Renal cortical epithelial cell (primary cell): ENCODE results near the gene RBM47. TPM values are rescaled to one million over a fixed set of nuclear protein-coding genes. Genes with fewer than 3 reads are reported as not detected.
"Not testable (repeated sequence)": the region's sequence is repeated elsewhere in the genome, so short reads cannot be mapped to it uniquely, and the experiment has no call there.

Experiments
- DNase-seq: peaks from one replicate; pipeline ENCODE4 v3.0.0-alpha.2; 2011; ENCODE audit warnings: low read depth
- total RNA-seq: library from RNA; depleted of rRNA; stranded (reverse); fragments of >200 nt; gene quantifications from 2 replicates; pipeline ENCODE4 v1.2.3, GENCODE V29; 2014

Gene RBM47
- total RNA-seq, 1 donor from 2014 or later = 196 TPM

DNA sequence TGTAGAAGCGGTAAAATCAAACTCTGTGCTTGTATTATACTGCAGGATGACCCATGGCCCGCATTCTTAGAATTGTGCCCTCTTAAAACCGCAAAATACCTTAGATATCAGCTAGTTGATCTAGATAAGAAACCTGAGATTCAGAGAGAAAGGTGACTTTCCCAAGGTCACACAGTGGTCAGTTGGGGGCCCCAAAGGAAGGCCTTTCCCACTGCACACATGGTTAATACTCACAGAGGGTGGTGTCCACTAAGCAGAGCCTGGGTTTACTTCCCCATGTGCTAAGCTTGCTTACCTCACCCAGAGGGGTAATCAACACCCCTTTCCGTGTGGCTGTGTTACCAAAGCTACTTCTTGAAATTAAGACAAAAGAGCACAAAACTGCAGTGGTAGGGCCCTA is 66.3 kb downstream of the RBM47 start:
- DNase-seq = no peak

DNA sequence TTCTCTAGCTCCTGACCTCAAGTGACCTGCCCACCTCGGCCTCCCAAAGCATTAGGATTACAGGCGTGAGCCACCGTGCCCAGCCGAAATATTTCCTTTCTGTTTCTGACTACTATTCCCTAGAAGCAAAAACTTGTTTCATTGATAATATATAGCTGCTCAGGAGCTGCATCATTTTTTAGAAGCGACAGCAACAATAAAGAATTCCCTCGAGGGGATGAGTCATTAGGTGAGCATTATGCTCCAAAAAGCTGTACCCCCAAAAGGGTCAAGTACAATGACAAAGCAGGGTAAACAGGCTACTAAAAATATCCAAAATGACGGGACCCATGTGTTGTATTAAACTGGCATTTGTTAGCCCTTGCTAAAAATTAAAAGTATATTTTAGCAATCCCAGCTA is 67.0 kb downstream of the RBM47 start:
- no peak for DNase-seq

DNA sequence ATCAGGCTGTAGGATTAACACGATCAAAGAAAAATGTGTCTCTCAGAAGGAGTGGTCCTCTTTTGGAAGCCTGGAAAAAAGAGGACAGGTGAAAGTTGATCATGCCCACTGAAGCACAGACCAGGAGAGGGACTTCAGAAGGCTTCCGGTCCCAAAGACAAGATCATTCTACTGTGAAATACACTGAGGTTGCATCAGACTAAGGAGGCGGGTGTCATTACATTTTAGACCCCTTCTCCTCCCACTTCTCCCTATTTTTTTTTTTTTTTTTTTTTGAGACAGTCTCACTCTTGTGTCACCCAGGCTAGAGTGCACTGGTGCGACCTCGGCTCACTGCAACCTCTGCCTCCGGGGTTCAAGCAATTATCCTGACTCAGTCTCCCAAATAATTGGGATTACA is 67.5 kb downstream of the RBM47 start:
- no peak for DNase-seq

DNA sequence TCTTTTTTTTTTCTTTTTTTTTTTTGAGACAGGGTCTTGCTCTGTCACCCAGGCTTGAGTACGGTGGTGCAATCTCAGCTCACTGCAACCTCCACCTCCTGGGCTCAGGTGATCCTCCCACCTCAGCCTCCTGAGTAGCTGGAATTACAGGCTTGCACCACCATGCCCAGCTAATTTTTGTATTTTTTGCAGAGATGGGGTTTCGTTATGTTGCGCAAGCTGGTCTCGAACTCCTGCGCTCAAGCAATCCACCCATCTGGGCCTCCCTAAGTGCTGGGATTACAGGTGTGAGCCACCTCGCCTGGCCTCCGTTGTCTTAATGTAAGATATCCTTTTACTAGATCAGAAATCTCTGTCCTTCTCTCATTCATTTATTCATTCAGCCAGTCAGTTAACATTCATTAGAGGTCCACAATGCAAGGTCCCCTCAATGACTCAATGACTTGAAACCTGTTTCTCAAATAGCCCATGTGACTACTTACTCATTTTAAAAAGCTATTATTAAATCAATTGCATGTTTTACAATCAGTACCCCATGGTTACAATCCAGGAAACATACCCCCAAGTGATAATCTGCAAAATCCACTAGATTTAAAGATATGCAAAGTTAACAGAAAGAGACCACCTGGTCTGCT is 68.0 kb downstream of the RBM47 start:
- not testable (repeated sequence) for DNase-seq

DNA sequence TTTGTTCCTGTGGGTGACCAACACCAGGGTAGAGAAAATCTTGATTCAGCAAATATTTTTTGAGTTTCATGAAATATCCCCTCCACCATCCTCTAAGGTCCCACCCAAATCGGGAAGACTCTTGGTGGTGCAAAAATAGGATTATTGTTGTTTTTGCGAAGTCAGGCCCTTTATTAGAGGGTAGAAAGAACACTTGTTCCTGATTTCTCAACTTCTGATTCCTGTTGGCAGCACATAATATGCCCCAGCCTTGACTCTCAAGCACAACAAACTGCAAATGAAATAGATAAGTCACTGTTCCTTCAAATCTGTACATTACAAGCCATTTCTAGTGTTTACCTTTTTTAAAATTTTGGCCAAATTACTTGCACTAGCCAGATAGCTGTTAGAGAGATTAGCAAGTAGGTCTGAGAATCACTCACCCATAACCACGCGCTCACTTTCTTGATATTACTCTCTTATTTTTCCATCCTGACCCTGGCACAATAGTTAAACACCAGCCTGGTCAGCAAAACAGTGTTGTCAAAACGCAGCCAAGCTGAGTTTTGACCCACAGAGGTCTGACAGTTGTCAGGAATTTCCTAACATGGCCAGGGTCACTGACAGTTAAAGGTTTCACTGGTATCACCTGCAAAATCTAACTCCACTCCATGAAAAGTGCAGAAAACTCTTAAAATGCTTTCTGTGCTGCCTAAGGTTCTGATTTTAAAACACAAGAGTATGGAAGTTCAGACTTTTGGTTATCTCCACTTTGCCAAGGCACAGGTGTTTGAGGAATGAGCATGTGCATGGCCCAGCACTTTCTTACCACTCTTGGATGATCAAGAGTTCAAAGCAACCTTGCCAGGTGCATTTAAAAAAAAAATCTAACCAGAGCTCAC is 69.8 kb downstream of the RBM47 start:
- no peak for DNase-seq

DNA sequence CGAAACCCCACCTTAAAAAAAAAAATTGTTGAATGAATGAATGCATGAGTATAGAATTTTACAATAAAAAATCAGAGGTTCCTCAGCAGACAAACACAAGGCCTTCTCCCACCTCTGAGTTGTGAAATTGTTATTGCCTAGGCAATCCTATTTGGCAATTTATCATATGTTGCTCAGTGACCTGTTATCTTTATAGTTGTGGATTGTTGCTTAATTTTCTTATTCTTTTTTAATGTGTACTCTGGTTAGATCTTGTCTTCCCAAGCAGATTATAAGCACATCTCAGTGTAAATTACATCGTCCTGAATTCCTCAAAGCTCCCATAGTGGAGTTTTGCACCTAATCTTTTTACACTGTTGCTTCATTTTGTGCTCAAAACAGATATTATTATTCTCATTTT is 71.9 kb downstream of the RBM47 start:
- DNase-seq = no peak

DNA sequence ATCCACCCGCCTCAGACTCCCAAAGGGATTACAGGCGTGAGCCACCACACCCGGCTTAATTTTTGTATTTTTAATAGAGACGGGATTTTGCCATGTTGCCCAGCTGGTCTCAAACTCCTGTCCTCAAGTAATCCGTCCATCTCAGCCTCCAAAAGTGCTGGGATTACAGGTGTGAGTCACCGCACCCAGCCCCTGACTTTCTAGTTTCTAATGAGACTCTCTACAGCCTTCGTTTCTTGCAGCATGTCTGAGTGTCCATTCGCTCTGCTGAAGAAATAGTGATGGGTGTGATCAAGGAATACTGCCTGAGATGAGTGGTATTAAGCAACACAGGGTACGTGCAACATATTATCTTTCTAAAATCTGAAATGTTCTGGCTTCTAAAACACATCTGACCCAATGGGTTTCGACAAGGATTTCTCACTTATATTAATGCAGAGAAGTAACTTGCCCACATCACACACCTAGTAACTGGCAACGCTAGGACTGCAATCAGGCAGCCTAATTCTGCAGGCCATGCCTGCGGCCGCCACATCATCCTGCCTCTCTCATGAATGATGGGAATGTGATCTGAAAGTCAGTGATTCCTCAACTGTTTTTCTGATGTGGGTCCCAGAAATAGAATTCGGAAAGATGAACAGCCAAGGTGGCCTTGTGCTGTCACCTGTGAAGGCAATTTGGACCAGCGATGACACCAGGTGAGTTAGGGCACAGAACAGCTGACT is 74.3 kb downstream of the RBM47 start:
- no peak for DNase-seq

DNA sequence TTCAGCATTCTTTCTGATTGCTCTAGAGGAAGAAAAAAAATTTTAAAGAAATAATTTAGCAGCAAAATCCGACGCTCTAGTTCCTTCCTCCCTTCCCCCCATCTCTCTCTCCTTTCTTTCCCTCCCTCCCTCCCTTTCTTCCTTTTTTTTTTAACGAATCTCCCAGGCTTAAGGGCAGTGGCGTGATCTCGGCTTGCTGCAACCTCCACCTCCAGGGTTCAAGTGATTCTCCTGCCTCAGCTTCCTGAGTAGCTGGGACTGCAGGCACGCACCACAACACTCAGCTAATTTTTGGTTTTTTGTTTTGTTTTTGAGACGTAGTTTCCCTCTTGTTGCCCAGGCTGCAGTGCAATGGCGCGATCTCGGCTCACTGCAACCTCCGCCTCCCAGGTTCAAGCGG is 75.0 kb downstream of the RBM47 start:
- not testable (repeated sequence) for DNase-seq

DNA sequence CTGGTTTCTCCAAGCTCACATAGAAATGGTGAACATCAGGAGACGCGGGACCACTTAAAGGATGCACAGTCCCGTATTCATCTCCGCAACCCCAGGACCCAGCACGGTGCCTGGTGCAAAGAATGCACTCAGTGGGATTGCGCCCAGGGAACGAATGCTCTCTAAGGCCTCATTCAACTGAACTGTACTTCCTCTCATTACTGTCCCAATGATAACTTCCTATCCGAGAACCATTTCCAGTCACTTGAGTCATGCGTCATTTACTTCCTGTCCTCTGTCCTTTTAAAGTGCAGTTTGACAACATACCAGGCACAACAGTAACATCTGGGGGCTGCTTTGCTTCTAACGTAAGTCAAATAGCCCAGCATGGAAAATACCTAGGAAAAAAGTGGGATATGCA is 75.7 kb downstream of the RBM47 start:
- no peak for DNase-seq

DNA sequence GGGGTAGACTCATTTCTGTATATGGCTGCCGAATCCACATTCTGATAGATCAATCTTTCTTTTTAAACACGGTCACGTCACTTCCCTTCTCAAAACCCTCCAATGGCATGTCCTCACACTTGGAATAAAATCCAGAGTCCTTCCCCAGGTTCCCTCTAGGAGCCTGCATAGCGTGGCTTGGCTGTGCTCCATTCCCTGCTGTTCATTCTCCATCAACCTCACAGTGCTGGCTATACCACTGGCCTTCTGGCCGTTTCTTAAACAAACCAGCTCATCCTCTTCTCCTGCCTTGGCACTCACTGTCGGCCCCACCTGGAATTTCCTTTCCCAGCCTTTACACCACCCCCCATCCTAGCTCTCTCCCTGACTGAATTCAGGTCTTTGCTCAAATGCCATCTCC is 77.1 kb downstream of the RBM47 start:
- no peak for DNase-seq

DNA sequence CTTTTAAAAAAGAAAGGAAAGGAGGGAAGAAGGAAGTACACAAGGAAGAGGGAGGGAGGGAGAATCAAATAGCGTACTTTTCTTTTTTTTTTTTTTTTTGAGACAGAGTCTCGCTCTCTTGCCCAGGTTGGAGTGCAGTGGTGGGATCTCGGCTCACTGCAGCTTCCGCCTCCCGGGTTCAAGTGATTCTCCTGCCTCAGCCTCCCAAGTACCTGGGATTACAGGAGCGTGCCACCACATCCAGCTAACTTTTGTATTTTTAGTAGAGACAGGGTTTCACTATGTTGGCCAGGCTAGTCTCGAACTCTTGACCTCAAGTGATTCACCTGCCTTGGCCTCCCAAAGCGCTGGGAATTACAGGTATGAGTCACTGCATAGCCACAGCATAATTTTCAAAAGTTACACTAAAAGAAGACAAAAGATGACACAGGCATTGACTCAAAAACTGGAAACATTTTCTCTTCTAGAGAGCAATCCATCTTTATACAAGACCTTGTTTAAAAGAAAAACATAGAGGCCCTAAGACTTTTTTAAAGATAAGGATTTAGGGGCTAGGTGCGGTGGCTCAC is 78.0 kb downstream of the RBM47 start:
- peak; percentile 76 for DNase-seq

DNA sequence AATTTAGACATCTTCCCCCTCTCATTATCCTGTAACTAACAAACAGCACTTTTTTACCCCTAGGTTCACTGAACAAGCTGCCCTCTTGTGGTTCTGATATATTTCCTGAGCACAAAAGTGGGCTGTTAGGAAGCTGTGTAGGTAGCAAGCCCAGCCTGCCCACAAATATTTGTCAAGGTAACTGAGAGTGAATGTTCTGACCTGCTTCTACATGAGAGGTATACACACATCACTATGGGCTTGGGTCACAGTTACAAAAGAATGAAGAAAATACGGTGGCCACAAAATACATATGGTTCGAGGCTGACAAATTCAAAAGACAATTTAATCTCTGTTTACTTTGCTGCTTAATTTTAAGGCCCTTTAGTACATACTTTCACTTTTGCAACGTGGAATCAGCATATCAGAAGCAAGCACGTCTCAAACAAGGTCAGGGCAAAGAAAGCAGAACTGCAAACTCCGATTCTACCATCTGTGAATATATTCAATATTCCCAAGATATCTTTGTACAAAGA is 78.7 kb downstream of the RBM47 start:
- DNase-seq = peak; percentile 84

DNA sequence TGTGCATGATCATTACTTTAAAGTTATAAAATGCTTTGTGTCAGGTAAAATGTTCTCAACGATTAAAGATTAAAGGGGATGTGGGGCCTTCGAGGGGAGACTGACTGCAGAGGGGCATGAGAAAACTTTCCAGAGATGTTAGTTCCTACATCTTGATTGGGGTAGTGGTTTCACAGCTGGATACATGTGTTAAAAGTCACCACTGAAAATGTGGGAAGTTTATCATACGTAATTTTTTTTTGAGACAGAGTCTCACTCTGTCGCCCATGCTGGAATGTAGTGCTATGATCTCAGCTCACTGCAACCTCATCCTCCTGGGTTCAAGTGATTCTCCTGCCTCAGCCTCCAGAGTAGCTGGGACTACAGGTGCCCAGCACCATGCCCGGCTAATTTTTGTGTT is 79.5 kb downstream of the RBM47 start:
- DNase-seq = no peak

DNA sequence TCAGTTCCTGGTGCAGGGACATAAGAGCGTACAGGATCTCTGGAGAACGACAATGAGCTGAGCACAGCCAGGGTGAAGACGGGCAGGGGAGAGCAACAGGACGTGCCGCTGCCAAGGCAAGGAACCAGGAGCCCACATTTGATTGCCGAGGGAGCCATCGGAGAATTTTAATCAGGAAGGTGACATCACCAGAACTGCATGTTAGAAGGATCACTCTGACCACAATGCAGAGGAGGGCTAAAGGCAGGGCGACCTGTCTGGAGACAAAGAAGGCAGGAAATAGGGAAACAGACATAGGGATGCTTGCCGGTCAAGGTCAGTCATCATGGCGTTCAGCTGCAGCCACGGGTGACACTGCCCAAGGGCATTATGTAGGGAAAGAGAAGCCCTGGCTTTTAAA is 81.4 kb downstream of the RBM47 start:
- DNase-seq = peak; percentile 76

DNA sequence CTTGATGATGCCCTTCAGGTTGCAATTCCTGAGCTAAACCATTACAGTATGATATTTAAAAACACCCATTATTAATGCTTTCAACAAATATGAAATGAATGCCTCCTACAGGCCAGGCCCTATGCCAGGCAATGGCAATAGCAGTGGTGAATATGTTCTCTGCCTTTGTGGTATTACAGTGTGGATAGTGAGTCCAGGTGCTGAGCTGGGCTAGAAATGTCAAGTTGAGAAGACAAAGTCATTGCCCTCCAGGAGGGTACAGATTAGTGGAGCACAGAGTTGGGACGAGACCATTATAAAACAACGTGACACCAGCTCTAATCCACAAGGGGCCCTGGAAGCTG is 81.9 kb downstream of the RBM47 start:
- DNase-seq = no peak

DNA sequence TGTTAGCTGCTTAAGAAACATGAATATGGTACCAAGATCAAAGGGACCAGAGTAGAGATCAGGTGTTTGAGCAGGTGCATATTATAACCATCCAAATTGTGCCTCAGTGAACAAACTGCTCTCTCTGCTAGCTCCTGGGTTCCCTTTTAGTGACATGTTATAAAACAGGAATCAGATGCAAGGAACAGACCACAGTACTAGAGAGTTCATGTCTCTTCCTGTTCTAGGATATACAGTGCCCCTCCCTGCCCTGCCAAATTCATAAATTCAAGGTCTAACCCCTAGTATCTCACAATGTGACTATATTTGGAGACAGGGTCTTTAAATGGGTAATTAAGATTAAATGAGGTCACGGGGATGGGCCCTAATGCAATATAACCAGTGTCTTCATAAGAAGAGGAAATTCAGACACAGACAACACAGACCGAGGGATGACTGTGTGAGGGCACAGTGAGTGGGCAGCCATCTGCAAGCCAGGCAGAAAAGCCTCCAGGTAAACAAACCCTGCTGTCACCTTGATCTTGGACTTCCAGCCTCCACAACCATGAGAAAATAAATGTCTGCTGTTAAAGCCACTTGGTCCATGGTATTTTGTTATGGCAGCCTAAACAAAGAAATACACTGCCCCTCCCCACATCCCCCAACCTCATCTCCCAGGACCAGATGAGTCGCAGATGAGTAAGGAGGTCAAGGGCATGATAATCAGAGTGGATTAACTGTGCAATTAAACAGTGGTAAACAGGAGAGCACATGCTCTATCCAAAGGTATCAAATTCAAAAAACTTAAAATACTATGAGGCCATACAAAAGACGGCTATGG is 82.5 kb downstream of the RBM47 start:
- no peak for DNase-seq

DNA sequence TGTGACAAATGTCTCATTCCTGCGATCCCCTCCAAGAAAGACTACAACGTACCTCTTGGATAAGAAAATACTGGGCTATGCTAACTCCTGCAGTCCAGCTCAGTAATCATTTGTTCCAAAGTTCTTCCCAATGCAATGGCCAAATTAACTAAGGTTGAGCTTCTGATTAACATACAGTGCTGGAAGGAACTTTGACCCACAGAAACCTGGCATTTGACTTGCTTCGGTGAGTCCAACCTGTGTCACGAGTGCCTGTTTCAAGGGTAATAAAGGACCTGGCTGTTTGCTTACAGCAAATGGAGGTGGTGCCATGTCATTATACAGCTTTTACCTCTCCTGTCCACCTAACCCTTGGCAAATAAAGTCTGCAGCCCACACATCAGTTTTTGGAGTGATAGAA is 83.2 kb downstream of the RBM47 start:
- DNase-seq = peak; percentile 84

DNA sequence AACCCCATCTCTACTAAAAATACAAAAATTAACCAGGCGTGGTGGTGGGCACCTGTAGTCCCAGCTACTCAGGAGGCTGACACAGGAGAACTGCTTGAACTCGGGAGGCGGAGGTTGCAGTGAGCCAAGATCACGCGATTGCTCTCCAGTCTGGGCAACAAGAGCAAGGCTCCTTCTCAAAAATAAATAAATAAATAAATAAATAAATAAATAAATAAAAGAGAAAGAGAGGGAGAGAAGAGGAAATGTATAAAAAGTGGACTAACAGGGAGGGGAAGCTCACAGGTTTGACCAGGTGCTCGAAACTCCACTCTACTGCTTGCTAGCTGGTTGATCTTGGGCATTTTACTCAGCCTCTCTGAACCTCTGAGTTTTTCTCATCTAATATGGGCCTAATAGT is 84.2 kb downstream of the RBM47 start:
- not testable (repeated sequence) for DNase-seq

DNA sequence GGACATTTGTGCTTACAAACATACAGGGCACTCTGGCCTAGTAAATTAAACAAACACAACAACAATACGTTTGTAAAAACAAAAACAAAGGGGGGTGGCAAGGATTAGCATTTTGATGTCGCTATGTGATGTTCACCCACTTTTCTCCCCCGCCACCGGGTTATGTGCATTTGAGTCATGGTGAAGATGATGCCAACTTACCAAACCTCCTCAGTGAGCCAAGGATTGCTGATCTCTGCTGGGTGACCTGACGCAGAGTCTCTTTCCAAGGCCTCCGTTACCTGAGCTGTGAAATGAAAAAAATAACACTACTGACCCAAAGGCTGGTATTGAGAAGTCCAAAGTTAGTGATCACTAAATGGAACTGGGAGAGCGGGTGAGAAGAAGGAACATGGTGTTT is 85.4 kb downstream of the RBM47 start:
- no peak for DNase-seq

DNA sequence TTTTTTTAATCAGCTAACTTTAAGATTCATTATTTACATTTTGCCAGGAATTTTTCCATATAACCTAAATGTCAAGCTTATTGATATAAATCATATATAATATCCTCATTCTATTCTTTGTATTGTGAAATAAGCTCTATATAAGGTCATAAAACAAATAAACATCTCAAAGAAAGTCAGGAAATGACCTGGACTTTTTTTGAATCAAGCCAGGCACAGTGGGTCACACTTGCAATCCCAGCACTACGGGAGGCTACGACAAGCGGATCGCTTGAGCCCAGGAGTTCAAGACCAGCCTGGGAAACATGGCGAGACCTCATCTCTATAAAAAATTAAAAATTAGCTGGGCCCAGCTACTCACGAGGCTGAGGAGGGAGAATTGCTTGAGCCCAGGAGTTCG is 88.9 kb downstream of the RBM47 start:
- no peak for DNase-seq

DNA sequence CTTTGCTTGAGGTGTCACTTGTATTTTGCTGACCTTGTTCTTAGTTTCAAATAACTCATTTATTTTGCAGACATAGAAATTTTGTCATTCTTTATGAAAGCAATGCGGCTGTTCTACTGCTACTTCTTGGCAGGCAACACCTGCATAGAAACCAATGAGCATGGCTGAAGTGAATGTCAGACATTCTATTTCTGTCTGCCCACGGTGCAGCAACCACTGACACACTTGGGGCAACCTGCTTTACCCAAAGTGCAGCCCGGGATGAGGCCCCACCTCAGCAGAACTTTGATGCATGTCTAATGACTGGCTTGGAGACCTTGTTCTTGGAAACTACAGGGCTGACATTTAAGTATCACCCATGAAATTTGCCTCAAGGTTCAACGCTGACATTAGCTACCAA is 93.6 kb downstream of the RBM47 start:
- DNase-seq = no peak

DNA sequence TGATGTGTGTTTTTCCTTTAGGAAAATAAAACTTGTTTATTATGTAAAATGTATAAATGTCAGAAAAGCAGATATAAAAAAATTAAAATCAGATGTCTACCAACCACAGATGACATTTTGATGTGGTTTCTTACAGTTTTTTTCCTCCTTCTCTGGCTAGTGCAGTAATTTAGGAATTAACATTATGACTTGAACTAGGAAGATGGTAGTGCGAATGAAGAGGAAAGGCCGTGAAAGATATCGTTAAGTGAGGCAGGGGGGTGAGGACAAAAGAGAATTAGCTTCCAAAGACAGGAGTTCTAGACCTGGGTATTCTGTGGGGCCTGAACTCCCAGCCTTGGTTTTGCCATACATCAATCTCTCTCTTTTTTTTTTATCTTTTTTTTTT is 98.0 kb downstream of the RBM47 start:
- DNase-seq = no peak
